Measurements from ENCODE around the gene COG3. TPM values are rescaled to one million over a fixed set of nuclear protein-coding genes. Genes with fewer than 3 reads are reported as not detected.

Gene COG3
- total and polyA plus RNA-seq, 2 donors from 2014 or later = 18.0 to 26.0 TPM

DNA sequence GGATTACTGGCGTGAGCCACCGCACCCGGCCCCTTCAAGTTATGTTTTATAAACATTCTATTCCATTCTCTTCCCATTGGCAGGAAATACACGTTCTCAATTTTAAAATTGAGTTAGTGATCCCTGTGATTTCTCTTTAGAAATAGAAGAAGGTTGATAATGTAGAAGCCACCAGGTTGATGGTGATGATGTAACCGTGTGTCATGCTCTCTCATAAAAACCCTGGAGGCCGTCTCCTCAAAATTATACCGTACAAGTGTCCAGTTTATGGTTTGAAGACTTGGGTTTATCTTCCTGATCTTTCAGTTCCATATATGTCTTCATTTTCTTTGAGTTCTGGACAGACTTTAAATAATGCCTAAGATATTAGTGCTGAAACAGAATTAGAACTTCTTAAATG lies 32.2 kb downstream of the COG3 start:
- Histone ChIP-seq H3K36me3 (ENCODE audit: control insufficient read depth in 2 of 3, insufficient read depth in 3 of 3, low read length in 3 of 3) (peaks cover 4 to 13% (median 4%) of the 10 kb centered on the region in 3 donors), H3K4me3 (ENCODE audit: low read length in 3 of 3) (no peak overlapping the region), H3K27ac (ENCODE audit: low read depth in 2 of 2, low read length in 2 of 2) (no peak overlapping the region), H3K9ac (ENCODE audit: low read length in 3 of 3) (no peak overlapping the region), H3K27me3 (ENCODE audit: control insufficient read depth, insufficient read depth, low read length) (no peaks in the 10 kb centered on the region), H3K4me1 (ENCODE audit: control insufficient read depth in 2 of 3, insufficient read depth in 2 of 3, low read depth in 1 of 3, low read length in 3 of 3) (no peaks in the 10 kb centered on the region), H3K9me3 (ENCODE audit: control insufficient read depth in 2 of 3, insufficient read depth in 1 of 3, low read length in 3 of 3) (no peaks in the 10 kb centered on the region)
- DNase-seq = no peak
- intact Hi-C loops (cut with DNase I) = no loop called here
- no peak for TF ChIP-seq CTCF (IDR thresholded peaks at IDR 0.05; ENCODE audit: borderline replicate concordance, extremely low read depth, insufficient read depth)
- FAIRE-seq = no peak

DNA sequence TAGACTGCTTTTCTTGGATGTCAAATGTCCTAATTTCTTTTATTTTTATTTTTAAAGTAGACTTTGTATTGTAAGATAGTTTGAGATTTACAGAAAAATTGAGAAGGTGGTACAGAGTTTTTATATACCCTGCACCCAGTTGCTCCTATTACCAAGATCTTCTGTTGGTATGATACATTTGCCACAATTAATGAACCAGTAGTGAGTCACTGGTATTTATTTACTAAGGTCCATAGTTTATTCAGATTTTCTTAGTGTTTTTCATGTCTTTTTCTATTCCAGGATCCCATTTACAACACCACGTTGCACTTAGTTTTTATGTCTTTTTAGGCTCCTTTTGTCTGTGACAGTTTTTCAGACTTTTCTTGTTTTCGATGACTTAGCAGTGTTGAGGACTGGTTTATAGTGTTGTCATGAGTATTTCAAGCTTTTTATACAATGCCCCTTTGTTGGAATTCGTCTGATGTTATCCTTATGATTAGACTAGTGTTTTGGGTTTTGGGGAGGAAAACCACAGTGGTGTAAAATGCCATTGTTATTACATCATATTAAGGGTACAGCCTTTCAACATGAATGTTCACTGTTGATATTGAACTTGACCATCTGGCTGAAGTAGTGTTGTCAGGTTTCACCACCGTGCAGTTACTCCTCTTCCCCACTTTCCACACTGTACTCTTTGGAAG lies 35.9 kb downstream of the COG3 start:
- Histone ChIP-seq H3K4me1 (ENCODE audit: control insufficient read depth in 2 of 3, insufficient read depth in 2 of 3, low read depth in 1 of 3, low read length in 3 of 3) (peaks cover 0 to 2% (median 0%) of the 10 kb centered on the region in 3 donors), H3K9me3 (ENCODE audit: control insufficient read depth in 2 of 3, insufficient read depth in 1 of 3, low read length in 3 of 3) (no peaks in the 10 kb centered on the region), H3K27me3 (ENCODE audit: control insufficient read depth, insufficient read depth, low read length) (no peaks in the 10 kb centered on the region), H3K36me3 (ENCODE audit: control insufficient read depth in 2 of 3, insufficient read depth in 3 of 3, low read length in 3 of 3) (peaks cover 11 to 27% (median 15%) of the 10 kb centered on the region in 3 donors), H3K4me3 (ENCODE audit: low read length in 3 of 3) (no peak overlapping the region), H3K9ac (ENCODE audit: low read length in 3 of 3) (no peak overlapping the region), H3K27ac (ENCODE audit: low read depth in 2 of 2, low read length in 2 of 2) (no peak overlapping the region)
- DNase-seq (no peak), FAIRE-seq (no peak)
- no peak for TF ChIP-seq CTCF (IDR thresholded peaks at IDR 0.05; ENCODE audit: borderline replicate concordance, extremely low read depth, insufficient read depth)
- intact Hi-C loops (cut with DNase I) = no loop called here

- Histone ChIP-seq H3K27ac (ENCODE audit: low read depth in 2 of 2, low read length in 2 of 2) (no peak overlapping the region), H3K9ac (ENCODE audit: low read length in 3 of 3) (no peak overlapping the region), H3K4me1 (ENCODE audit: control insufficient read depth in 2 of 3, insufficient read depth in 2 of 3, low read depth in 1 of 3, low read length in 3 of 3) (peaks cover 0 to 2% (median 0%) of the 10 kb centered on the region in 3 donors), H3K36me3 (ENCODE audit: control insufficient read depth in 2 of 3, insufficient read depth in 3 of 3, low read length in 3 of 3) (peaks cover 11 to 30% (median 20%) of the 10 kb centered on the region in 3 donors), H3K27me3 (ENCODE audit: control insufficient read depth, insufficient read depth, low read length) (no peaks in the 10 kb centered on the region), H3K9me3 (ENCODE audit: control insufficient read depth in 2 of 3, insufficient read depth in 1 of 3, low read length in 3 of 3) (no peaks in the 10 kb centered on the region), H3K4me3 (ENCODE audit: low read length in 3 of 3) (no peak overlapping the region)
- DNase-seq = no peak
- TF ChIP-seq CTCF (IDR thresholded peaks at IDR 0.05; ENCODE audit: borderline replicate concordance, extremely low read depth, insufficient read depth) = no peak
- FAIRE-seq = no peak
- intact Hi-C loops (cut with DNase I) = no loop called here
Observed at GRCh38 chr13:45501175-45501526, 36.4 kb downstream of the COG3 start.

DNA sequence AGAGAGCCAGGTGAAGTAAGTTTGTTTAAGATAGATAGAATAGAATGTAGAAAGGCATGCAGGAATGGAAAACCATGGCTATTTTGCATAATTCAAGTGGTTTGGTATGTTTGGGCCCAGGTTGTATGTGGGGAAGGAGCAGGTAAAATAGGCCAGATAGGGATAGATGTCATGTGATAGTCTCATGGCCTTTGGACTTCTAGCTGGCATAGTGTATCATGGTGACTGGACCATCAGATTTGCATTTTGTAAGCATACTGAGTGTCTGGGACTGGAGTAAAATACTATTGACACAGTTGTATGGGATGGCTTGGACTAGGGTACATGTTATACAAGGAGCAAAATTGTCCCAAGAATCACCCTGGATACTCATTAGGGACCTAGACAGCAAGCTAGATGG lies 38.9 kb downstream of the COG3 start:
- no peaks in the 10 kb centered on the region for H3K9me3 ChIP-seq (ENCODE audit: control insufficient read depth in 2 of 3, insufficient read depth in 1 of 3, low read length in 3 of 3)
- no peak overlapping the region for H3K4me3 ChIP-seq (ENCODE audit: low read length in 3 of 3)
- no peaks in the 10 kb centered on the region for H3K27me3 ChIP-seq (ENCODE audit: control insufficient read depth, insufficient read depth, low read length)
- no peak for DNase-seq
- peaks cover 0 to 2% (median 0%) of the 10 kb centered on the region in 3 donors for H3K4me1 ChIP-seq (ENCODE audit: control insufficient read depth in 2 of 3, insufficient read depth in 2 of 3, low read depth in 1 of 3, low read length in 3 of 3)
- no peak for TF ChIP-seq CTCF (IDR thresholded peaks at IDR 0.05; ENCODE audit: borderline replicate concordance, extremely low read depth, insufficient read depth)
- intact Hi-C loops (cut with DNase I) = no loop called here
- no peak for FAIRE-seq
- peaks cover 10 to 28% (median 23%) of the 10 kb centered on the region in 3 donors for H3K36me3 ChIP-seq (ENCODE audit: control insufficient read depth in 2 of 3, insufficient read depth in 3 of 3, low read length in 3 of 3)
- no peak overlapping the region for H3K9ac ChIP-seq (ENCODE audit: low read length in 3 of 3)
- no peak overlapping the region for H3K27ac ChIP-seq (ENCODE audit: low read depth in 2 of 2, low read length in 2 of 2)
